NCI-H1436 (cell line): ENCODE measurements around the gene RNASE4.

ENCODE experiments used
- DNase-seq: peaks from one replicate; lab custom pipeline; 2025; lab: John Stamatoyannopoulos, UW

The RNASE4 gene

DNA sequence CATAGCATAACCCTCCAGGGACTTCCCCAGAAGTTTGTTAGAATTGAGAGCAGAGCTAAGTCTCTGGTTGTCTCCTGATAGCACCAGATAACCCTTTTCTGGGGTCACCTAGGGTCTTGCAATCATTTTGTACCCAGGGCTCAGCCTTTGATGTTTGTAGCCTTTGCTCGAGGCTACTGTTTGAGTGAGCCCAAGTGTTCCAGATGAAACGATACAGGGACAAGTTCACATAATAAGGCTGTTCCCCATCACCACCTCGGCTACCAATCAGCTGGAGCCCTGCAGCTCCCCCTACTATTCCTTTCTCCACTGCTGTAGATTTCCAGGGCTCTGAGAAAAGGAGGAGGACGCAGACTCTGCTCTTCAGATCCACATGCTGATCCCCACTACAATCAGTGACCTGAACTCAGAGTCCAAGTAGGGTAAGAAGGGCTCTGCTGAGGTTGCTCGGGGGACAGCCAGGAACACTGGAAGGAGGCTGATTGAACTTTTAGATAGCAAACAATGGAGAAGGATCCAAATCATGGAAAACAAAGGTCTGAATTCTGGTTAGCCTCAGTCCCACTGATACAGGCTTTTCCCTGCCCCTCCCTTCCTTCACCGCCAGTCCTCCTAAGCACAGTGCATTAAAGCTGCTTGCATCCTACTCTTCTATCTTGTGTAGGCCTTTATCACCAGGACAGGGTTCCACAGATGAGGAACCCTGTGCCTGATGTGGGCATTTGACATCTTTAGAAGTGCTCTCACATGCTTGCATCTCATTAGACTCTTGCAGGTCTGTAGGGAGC, 61.4 kb downstream of the RNASE4 start, which contains the start of gene EDDM3A:
EDDM3A (plus strand) TSS at position 317 of the 788 bp plus-strand sequence. CDS start 1,694 bp downstream, outside the sequence.
- no peak for DNase-seq

DNA sequence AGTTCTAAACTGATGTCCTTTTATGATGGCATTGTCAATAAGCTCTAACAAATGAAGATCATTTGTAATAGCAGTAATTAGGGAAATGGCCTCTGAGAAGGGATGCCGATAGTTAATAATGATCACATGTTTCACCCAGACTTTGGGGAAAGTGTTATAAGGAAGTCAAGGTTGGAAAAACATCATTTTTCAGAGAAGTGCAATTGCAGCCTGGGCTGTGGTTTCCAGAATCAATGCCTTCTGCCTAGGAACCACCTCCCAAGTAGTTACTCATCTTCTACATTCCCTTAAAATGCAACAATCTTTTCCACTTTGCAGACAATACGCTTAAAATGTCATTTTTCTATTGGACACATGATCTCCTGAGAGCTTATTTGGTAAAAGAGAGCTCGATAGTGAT, 62.2 kb downstream of the RNASE4 start:
- no peak for DNase-seq

GRCh38 chr14:20748439-20748838, 64.1 kb downstream of the RNASE4 start:
- no peak for DNase-seq

DNA sequence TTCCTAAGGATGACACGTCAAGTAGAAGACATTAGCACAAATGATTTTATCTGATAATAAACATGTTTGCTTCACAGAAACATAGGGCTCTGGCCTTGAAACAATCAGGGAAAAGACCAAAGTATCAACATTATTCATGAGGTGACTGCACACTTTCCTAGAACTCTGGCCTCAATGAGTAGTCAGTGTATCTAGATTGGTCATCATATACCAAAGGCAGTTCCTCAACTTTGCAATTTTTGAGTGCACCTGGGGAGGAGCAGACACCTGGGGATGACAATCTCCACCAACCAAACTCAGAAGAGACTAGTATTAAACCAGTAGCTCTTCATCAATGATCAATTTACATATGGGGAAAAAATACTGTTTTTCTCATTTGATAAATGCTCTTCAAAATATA, 65.8 kb downstream of the RNASE4 start:
- DNase-seq: no peak
